H54 (cell line): ENCODE measurements around the gene CHAF1A.

Experiments used
- DNase-seq: peaks from one replicate; pipeline ENCODE4 v3.0.0; 2011; ENCODE audit warnings: low spot score, mixed read lengths; ENCODE audit not compliant: insufficient read length
- FAIRE-seq: peaks from 3 replicates; lab custom pipeline; 2011; peaks lifted over from hg19 to GRCh38; lab: Jason Lieb, UNC
- POLR2A ChIP-seq: IDR thresholded peaks from 2 replicates; pipeline ENCODE4 v1.6.1; 2011; ENCODE audit warnings: low read depth, mild to moderate bottlenecking, low read length

Gene CHAF1A

DNA sequence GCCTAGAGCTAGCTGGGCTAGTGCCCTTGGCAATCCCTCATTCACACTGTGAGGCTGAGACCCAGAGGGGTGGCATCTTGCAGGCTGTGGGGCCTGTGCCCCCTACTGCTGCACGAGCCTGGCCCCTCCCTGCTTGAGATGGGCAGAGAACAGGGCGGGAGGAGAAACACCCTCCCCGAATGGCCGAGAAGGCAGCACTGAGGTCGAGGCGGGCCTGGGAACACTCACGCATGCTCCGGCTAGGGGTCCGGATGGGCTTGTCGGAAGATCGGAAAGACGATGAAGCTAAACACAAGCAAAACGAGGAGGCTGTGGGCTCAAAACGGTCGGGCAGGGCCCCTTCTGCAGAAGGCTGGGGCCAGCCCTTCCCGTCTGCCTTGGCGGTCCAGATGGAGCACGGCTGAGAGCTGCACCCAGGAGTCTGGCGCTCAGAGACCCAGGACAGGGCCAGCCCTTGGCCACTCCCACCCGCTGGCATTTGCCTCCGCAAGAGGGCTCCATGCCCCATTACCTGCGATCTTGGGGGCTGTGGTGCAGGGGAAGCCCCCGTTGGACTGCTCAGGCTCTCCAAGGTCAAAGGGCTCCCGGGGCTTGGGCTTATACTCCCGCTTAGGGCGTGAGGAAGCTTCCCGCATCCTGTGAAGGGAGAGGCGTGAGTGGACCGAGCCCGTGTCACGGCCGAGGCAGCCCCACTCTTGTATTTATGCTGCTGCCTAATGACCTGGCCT lies 40.2 kb upstream of the CHAF1A start:
- DNase-seq (no peak), FAIRE-seq (no peak)
- no peak for TF ChIP-seq POLR2A

DNA sequence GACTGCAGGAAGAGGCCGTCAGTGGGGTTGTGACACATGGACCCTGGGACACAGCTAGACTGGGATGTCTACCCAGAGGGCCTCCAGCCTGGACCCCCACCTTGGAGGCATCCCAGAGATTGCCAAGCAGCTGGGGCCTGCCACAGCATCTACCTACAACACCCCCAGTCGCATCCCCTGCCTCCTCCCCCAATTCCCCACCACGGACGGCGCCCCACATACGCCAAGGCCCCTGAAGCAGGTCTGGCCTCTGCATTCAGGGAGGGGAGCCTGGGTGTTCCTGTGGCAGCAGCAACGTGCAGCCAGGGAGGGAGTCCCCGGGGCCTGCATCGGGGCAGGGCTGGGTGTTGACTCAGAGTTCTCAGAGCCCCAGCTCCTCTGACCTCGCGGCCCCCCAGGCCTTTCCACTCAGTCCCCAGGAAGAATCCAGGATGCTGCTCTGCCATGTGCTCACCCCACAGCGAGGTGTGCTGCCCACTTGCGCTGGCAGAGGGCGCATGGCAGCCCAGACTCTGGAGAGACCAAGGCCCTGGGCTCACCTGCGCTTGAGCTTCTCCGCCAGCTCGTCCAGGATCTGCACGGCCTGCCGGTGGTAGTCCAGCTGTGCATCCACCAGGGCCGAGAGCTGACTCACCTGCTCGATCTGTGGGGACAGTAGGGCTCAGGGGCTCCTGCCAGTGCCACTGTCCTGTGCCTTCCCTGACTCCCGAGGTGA lies 39.5 kb upstream of the CHAF1A start:
- no peak for DNase-seq
- FAIRE-seq, result no peak
- TF ChIP-seq POLR2A, result no peak

DNA sequence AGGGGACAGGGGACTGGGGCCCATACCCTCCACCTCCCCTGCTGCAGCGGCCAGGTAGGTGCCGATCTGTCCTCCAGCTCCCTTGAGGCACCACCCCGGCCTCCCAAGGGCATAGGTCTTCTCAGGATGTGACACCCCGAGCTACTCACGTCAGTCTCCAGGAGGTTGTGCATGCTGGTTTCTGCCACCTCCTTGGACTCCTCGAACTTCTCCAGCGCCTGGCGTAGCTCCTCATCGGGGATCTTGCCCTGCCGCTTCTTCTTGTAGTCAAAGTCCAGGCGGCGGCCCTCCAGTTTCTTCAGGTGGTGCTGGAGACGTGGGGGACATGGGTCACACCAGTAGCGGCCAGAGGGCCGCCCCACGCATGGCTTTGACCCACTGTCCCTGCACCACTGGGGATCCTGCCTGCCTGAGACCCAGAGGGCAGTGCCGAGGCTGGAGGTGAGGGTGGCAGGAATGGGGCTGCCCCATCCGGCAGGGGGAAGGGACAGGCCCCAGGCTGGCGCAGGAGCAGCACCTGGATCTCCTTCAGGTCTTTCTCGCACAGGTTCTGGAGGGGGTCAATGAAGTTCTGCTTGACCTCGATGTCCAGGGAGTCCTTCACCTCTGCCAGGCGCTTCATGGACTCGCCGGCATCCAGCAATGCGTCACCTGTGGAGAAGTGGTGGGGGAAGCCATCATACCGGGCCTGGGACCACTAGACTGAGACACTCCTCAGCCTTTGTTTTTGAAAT lies 38.7 kb upstream of the CHAF1A start:
- FAIRE-seq (no peak), DNase-seq (no peak)
- no peak for TF ChIP-seq POLR2A

DNA sequence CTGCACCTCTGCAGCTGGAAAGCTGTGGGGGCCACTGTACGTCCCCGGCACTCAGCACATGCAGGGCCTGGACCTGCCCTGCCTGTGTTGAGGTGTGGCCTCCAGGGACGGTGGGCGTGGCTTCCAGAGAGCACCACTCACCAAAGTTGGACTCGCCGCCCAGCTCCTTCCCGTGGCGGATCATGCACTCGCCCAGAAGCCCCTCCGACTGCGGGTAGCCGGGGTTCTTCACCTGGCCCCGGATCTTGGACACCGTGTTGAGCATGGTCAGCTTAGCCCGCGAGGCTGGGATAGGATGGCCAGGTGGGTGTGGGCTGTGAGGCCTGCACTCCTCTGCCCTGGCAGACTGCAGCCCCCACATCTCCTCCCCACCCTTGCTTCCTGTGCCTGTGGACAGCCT lies 37.1 kb upstream of the CHAF1A start:
- no peak for TF ChIP-seq POLR2A
- no peak for DNase-seq
- no peak for FAIRE-seq

DNA sequence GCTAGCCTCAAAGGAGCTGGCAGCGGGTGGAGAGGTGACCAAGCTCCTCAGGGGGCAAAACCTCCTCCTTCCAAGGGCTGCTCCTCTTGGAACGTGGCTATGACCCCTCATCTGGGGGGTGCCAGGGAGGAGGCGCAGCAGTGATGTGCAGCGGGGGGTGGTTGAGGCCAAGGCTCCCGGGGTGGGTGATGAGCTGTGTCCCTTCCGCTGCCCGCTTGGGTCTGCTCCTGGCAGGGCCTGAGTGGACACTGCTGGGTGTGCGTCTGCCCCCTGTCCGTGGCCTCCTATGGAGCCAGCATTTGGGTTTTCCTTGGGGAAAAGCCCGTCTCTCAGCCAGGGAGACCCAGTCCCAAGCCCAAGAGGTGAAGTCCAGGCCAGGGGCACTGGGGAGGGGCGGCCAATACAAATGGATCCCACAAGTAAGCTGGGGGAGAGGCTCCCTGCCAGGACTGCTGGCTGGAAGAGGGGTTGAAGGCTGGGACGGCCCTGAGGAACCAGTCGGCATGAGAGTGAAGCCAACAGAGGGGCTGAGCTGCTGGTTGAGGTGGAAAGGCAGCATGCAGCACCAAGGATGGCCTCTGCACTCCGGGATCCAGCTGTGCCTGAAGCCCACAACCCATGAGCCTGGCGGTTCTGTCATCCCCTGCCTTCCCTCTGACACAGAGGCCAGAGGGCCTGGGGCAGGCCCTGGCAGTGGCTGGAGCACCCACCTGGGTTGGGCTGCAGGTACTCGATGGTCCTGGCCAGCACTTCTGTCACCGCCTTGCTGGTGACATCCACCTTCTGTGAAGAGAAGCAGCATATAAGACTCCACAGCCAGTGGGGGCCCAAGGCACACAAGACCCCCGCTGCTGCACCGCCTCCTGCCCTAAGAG lies 36.4 kb upstream of the CHAF1A start:
- DNase-seq (no peak), FAIRE-seq (no peak)
- TF ChIP-seq POLR2A, result no peak

DNA sequence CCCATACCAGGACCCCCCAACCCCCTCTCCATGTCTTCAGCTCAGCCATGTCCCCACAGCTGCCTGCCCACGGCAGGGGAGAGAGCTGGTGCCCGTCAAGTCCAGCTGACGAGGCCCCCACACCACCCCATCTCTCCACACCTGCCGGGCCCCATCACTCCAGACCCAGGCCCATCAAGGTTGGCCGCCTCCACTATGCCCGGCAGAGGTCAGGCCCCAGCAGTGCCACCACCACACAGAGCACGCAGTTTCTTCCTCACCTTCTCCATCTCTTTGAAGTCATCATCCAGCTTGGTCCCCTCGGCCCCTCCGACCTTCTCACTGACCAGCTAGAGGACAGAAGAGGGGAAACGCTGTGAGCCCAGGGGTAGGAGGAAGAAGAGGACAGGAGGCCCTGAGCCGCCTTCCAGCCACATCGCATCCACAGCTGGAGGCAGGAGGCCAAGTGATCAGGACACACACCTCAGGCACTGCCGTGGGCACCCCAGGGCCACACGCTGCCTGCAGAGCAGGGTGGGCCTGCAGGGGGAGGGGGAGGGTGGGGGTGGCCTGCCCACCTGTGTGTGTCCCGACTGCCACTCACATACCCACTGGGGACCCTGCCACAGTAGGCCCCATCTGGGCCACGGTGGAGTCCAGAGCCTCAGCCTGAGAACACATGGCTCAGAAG lies 35.6 kb upstream of the CHAF1A start:
- no peak for FAIRE-seq
- no peak for TF ChIP-seq POLR2A
- no peak for DNase-seq

DNA sequence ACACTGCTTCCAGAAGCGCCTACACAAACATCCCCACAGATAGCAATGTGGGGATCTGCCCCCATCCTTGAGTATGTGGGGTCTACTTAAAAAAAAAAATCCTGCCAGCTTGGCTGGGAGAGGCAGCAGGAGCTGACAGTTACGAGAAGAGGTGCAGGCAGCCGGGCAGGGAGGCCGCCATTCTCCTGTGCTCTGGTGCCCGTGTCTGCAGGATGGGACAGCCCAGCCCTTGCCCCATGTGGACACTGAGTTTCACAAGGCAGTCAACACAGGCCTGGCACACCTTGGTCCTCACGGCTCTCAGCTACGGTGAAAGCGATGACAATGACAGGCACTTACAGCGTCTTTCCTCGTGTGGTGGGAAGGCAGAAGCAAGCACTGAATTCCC lies 35.1 kb upstream of the CHAF1A start:
- DNase-seq (no peak), FAIRE-seq (no peak)
- no peak for TF ChIP-seq POLR2A

DNA sequence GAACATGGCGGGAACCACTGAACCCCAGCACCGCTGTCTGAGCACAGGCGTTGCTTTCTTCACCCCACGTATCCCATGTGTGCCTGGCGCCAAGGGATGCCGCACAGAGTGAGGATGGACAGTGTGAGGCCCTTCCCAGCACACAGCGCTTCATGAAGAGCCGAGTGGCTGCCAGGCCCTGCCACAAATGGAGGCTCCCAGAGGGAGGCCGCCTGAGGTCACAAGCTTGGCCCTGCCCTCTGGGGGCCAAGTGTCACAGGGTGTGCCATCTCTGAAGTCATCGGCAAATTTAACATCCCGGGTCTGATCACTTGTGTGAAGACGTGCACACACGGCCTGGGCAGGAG lies 34.7 kb upstream of the CHAF1A start:
- no peak for DNase-seq

DNA sequence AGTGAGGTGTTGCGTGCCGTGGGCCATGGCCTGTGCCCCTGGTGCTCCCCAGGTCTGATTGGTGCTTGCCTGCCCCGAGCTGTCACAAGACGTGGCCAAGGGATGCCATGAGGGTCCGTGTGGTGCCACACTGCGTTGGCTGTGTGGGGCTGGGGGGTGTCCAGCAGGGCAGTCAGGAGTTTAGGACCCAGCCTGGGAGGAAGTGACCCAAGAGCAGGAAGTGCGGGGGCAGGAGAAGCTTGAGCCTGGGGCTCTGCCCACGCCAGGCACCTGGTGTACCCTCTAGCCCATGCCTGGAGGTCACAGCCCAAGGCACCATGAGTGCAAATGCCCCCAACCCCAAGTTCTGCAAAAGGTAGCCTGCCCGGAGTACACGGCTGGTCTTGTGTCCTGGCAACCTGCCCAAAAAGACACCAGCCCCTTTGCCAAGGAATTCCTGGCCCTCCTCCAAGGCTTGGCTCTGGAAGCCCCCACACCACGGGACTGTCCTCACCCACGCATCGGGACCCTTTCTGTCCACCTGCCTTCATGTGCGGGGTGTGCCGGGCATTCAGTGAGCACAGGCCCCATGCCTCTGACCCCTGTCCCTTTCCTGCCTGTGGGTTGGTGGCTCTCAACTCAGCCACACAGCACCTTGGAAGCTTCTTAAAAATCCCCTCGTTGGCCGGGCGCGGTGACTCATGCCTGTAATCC lies 34.2 kb upstream of the CHAF1A start:
- TF ChIP-seq POLR2A, result no peak
- FAIRE-seq (no peak), DNase-seq (no peak)

More for the DNA sequence above, 34.7 kb upstream of the CHAF1A start:
- no peak for FAIRE-seq
- TF ChIP-seq POLR2A, result no peak

DNA sequence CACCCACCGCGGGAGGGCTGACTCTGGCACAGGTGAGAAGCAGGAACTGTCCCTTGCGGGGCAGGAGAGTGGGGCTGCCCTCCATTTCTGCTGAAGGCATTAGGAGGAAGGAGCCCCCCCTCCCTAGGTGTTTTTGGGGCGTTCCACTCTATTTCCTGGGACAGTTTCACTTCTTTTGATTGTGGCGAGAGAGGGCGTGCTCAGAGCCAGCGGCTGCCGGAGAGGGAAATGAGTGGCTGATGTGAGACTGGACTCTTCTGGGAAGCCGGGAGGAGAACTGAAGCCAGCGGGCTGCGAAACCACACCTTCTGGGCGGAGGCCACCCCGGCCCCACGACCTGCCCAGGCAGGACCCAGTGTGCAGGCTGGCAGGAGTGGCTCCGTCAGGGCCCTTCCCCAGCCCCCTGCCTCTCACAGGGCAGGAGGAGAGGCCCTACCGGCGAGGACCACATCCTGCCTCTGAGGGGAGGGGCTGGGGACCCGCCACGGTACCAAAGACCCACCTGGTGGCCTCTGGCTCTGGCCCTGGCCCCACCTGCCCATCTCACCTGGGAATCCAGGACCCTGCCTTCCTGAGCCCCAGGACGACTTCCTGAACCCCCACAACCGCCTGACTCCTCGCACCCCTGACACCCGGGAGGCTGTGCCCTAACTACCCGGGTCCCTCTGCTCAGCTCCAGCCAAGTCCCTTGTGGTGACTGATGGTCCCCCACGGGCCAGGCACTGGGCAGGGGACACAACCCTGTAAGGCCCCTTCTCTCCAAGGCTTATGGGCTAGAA lies 33.1 kb upstream of the CHAF1A start:
- TF ChIP-seq POLR2A, result no peak
- no peak for FAIRE-seq
- DNase-seq, result no peak

DNA sequence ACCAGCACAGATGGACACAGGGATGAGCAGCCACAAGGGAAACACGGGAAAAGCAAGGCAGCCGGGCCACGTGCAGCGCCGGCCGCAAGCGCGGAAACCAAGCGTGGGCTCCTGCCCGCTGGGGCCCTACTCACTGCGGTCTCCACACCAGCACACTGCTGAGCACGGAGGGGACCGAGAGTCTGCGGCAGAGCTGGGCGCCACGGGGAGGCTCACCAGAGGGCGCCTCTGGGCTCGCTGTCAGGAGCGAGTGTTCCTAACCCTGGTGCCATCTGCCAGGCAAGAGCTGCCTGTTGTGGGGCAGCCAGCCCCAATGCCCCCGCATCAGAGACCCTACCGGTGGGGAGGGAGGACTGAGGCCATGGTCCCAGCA lies 32.6 kb upstream of the CHAF1A start:
- FAIRE-seq (no peak), DNase-seq (no peak)
- no peak for TF ChIP-seq POLR2A
